ENCODE results near the gene MRPS34.

GRCh38 chr16:1723450-1724147 is 49.3 kb downstream of the MRPS34 start:
- no peak for TF ChIP-seq GATA2 (IDR thresholded peaks at IDR 0.05; ENCODE audit: low read depth, low read length)
- TF ChIP-seq GATA3 (IDR thresholded peaks at IDR 0.05; ENCODE audit: low read depth, low read length) = no peak
